HG02763 (cell line): ENCODE measurements around the gene GPR153.
"Not testable (repeated sequence)": the region's sequence is repeated elsewhere in the genome, so short reads cannot be mapped to it uniquely, and the experiment has no call there.

Source experiments
- ATAC-seq: cut with Tn5 transposase; IDR thresholded peaks from one replicate; pipeline ENCODE4 v1.9.1; 2021; ENCODE audit warnings: mild to moderate bottlenecking, moderate library complexity; ENCODE audit not compliant: unreplicated experiment

The GPR153 gene

GRCh38 chr1:6235296-6235677, 25.6 kb downstream of the GPR153 start:
- no peak for ATAC-seq

DNA sequence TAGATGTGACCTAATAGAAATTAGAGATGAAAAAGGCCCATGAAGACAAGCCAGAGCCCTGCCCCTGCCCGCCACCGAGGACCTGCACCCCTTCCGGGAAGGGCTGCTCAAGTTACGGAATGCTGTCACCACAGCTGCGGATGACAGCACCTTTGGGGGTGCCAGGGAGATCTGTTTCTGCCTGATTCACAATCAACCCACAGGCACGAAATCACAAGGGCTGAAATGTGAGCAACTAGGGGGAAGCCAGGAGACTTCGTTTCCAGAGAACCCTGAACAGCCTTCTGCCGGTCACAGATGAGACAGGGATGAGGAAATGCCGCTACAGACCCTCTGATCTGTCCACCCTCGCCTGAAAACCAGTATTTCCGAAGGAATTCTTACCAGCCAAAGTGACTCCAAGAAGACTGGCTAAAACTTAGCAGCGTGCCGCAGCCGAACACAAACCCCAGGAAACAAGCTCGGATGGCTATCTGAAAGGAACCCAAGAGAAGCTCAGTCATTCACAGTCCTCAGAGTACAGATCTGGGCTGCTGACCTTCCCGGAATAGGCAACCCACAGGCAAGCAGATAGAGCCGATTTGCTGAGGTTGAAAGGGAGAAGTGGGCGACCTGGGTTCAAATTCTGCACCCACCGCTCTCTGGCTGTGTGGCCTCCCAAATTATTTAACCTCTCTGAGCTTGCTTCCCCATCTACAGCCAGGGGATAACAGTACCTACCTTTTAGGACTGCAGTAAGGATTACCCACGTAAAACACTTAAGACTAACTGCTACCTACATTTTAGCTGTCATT, 26.2 kb downstream of the GPR153 start:
- no peak for ATAC-seq

DNA sequence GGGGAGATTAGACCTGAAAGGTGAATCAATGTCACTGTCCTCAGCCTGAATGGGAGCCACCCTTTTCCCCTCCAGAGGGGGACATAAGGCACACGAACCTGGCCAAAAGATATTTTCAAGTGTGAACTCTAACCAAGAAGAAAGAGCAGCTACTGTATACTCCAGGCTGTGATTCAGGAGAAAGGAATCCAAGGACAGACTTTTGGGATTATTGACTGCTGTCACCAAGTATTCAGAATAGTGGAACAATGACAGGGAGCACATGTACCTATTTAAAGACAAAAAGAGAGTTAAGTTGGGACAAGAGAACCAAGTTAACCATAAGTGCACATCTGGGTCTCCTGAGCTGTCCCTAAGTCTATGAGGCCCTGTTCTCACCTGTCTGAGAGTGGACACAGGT, 27.5 kb downstream of the GPR153 start:
- ATAC-seq: no peak

GRCh38 chr1:6225651-6226050, 35.2 kb downstream of the GPR153 start:
- no peak for ATAC-seq

GRCh38 chr1:6224718-6225117, 36.2 kb downstream of the GPR153 start:
- ATAC-seq: no peak

DNA sequence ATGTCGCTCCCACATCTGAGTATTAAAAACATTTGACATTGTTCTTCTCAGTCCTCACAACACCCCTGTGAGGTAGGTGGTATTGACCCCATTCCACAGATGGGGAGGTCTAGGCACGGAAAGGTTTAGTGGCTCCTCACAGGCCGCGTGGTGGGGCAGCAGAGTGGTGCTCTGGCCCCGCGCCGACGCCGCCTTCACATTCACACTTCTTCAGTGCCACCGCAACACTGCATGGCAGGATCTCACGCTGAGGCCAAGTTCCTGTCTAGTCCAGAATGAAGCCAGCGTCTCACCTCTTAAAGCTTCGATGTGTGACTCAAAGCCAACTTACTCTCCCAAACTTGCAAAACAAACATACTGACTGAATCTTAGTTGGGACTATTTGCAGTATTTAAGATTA, 37.3 kb downstream of the GPR153 start:
- ATAC-seq: no peak

GRCh38 chr1:6222636-6223035, 38.3 kb downstream of the GPR153 start:
- ATAC-seq: no peak

DNA sequence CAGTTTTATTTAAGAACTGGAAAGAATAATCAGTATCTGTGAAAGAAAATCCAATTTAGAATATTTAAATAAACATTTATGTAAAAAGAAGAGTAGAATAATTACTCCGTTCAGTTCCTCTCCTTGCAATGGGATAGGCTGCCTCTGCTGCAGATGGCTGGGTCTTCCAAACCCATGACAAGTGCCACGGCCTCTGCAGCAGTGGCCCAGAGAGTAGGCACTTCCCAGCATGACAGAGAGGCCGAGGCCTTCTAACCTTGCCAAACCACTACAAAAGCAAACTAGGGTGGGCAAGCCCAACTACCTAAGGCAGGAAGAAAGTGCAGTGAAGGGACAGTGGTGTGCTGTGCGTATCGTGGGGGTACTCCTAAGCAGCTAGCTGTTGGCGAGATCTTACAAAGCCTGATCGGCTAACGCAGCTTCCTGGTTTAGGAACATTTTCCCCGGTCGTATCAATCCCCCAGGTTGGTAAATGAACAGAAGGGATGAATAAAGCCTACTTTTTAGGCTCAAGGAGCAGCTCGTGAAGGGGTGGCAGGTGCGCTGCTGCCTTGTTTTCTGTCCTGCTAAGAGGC, 39.6 kb downstream of the GPR153 start:
- no peak for ATAC-seq

DNA sequence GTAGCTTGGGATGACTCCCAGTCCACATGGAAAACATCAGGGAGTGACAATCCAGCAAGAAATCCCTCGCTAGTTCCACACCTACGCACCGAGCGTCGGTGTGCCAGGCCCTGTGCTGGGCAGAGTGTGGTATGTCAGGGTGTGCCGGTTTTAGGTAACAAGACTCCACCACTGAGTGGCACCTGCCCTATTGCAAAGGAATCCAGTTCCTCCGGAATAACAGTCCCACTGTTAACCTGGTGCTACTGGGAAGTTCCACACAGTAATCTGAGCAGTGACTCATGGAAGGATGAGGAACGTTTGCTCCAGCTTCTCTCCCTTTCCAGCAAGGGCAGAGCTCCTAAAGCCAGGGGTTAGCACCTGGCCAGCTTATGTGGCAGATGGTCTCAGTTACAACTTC, 40.7 kb downstream of the GPR153 start:
- no peak for ATAC-seq

DNA sequence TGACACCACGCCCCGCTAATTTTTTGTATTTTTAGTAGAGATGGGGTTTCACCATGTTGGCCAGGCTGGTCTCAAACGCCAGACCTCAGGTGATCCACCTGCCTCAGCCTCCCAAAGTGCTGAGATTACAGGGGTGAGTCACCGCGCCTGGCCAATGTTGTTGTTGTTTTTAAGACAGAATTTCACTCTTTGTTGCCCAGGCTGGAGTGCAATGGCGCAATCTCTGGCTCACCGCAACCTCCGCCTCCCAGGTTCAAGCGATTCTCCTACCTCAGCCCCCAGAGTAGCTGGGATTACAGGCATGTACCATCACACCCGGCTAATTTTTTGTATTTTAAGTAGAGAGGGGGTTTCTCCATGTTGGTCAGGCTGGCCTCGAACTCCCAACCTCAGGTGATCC, 41.3 kb downstream of the GPR153 start:
- not testable (repeated sequence) for ATAC-seq

GRCh38 chr1:6218375-6219164, 42.3 kb downstream of the GPR153 start:
- ATAC-seq: no peak

- ATAC-seq: no peak
Observed at GRCh38 chr1:6212193-6212959, 48.5 kb downstream of the GPR153 start.

GRCh38 chr1:6211731-6212130, 49.2 kb downstream of the GPR153 start:
- no peak for ATAC-seq

GRCh38 chr1:6210591-6211355, 50.1 kb downstream of the GPR153 start:
- no peak for ATAC-seq

DNA sequence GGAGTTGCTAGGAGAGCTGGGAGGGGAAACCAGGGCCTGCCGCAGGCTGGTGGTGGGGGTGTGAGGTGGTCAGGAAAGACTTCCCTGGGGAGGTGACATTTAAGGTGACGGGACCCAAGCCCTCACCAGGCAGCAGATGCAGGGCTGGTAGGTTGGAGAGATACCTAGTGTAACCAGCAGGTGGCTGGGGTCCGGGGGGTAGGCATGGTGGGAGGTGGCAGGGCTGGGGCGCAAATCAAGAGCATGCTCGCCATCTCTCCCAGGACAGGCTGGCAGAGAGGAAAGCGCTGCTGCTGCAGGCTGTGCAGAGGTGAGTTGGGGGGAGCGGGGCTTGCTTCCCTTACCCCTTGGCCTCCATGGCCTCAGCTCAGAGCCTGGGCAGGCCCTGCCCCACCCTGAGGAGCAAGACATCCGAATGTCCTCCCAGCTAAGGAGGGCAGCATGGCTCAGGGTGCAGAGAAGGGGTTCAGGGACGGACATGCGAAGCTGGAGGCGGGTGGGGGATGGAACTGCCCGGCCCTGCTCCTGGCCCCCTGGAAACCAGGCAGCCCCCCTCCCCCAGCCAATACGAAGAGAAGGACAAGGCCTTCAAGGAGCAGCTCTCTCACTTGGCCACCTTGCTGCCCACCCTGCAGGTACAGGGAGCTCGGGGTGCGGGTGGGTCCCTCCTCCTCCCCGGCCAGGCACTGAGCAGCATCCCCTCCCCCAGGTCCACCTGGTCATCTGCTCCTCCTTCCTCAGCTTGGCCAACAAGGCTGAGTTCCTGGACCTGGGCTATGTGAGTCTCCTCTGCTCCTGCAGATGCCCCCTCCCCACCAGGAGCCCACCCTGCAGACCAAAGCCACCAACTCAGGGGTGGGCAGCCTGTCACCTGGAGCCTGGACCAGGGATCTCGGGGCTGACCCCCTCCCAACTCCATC, 51.0 kb downstream of the GPR153 start:
- ATAC-seq: no peak

- no peak for ATAC-seq
Observed at GRCh38 chr1:6208723-6209660, 51.9 kb downstream of the GPR153 start.

DNA sequence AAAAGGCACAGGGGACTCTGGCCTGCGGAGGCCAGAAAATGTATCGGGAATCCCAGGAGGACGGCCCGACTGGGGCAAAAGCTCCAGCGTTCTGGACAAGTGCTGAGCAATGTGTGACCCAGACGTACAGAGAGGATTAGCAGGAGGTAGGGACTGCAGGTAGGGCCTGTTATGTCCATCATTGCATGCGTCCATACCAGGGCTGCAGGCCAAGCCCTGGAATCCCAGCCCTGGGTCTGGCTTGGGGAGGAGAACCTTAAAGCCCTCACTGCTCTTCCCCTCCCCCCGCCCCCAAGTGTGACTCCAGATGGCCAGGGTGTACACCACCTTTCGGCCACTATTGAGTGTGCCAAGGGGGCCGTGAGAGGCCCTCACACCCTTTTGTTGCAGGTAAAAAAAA, 53.0 kb downstream of the GPR153 start:
- ATAC-seq: no peak
